Measurements from ENCODE around the gene TAF4.

TAF4 gene

GRCh38 chr20:62028384-62028783 is 37.3 kb downstream of the TAF4 start:
- ChIA-PET POLR2A (no interaction called here), CTCF (interaction anchor here (0.9 to 4.8 kb wide), 4 partner anchors 11 to 128 kb away, joined by 3 to 35 read pairs (median 4); no protein-coding TSS in a partner anchor)
- no peak for DNase-seq (ENCODE audit: low read depth, low spot score)
- H3K4me3 ChIP-seq (ENCODE audit: low read depth, low read length): no peak overlapping the region
- no peak for TF ChIP-seq CTCF (IDR thresholded peaks at IDR 0.05; ENCODE audit: insufficient read depth, low read length, missing control alignments)

GRCh38 chr20:62027698-62028321 is 37.9 kb downstream of the TAF4 start:
- no peak for DNase-seq (ENCODE audit: low read depth, low spot score)
- ChIA-PET CTCF (interaction anchor here (1.1 to 4.8 kb wide), 7 partner anchors 11 to 129 kb away, joined by 3 to 35 read pairs (median 5); no protein-coding TSS in a partner anchor), POLR2A (no interaction called here)
- no peak for TF ChIP-seq CTCF (IDR thresholded peaks at IDR 0.05; ENCODE audit: insufficient read depth, low read length, missing control alignments)
- H3K4me3 ChIP-seq (ENCODE audit: low read depth, low read length): no peak overlapping the region

- CTCF ChIA-PET: interaction anchor here (1.0 to 4.8 kb wide), 10 partner anchors 8 to 114 kb away, joined by 3 to 35 read pairs (median 7); no protein-coding TSS in a partner anchor
- TF ChIP-seq CTCF (IDR thresholded peaks at IDR 0.05; ENCODE audit: insufficient read depth, low read length, missing control alignments): no peak
- H3K4me3 ChIP-seq (ENCODE audit: low read depth, low read length): no peak overlapping the region
- no peak for DNase-seq (ENCODE audit: low read depth, low spot score)
- POLR2A ChIA-PET: interaction anchor here (1.5 kb wide), 1 partner anchor 94 kb away, joined by 4 read pairs; no protein-coding TSS in a partner anchor
Observed at GRCh38 chr20:62027116-62027515, 38.6 kb downstream of the TAF4 start.

- POLR2A ChIA-PET: interaction anchor here (1.3 to 1.5 kb wide), 2 partner anchors 40 to 95 kb away, joined by 4 read pairs; partner anchors contain the start of gene TAF4
Observed at GRCh38 chr20:62026564-62026856, 39.2 kb downstream of the TAF4 start.

GRCh38 chr20:62025832-62026563 is 39.7 kb downstream of the TAF4 start:
- peak; percentile 26 for DNase-seq (ENCODE audit: low read depth, low spot score)
- TF ChIP-seq CTCF (IDR thresholded peaks at IDR 0.05; ENCODE audit: insufficient read depth, low read length, missing control alignments): peak; percentile 78
- H3K4me3 ChIP-seq (ENCODE audit: low read depth, low read length): no peak overlapping the region
- CTCF ChIA-PET: interaction anchor here (0.9 to 4.8 kb wide), 20 partner anchors 9 to 272 kb away, joined by 3 to 35 read pairs (median 6); partner anchors contain the start of gene TAF4
- POLR2A ChIA-PET: interaction anchor here (1.3 to 1.5 kb wide), 2 partner anchors 40 to 95 kb away, joined by 4 read pairs; partner anchors contain the start of gene TAF4

More at GRCh38 chr20:62026564-62026856, 39.2 kb downstream of the TAF4 start:
- no peak overlapping the region for H3K4me3 ChIP-seq (ENCODE audit: low read depth, low read length)
- no peak for DNase-seq (ENCODE audit: low read depth, low spot score)
- no peak for TF ChIP-seq CTCF (IDR thresholded peaks at IDR 0.05; ENCODE audit: insufficient read depth, low read length, missing control alignments)
- CTCF ChIA-PET: interaction anchor here (0.9 to 4.8 kb wide), 19 partner anchors 9 to 271 kb away, joined by 3 to 35 read pairs (median 6); partner anchors contain the start of gene TAF4

GRCh38 chr20:62025394-62025793 is 40.3 kb downstream of the TAF4 start:
- DNase-seq (ENCODE audit: low read depth, low spot score): no peak
- ChIA-PET CTCF (interaction anchor here (0.7 to 4.8 kb wide), 19 partner anchors 10 to 272 kb away, joined by 3 to 35 read pairs (median 6); partner anchors contain the start of gene TAF4), POLR2A (interaction anchor here (1.3 to 1.5 kb wide), 2 partner anchors 41 to 96 kb away, joined by 4 read pairs; partner anchors contain the start of gene TAF4)
- no peak for TF ChIP-seq CTCF (IDR thresholded peaks at IDR 0.05; ENCODE audit: insufficient read depth, low read length, missing control alignments)
- H3K4me3 ChIP-seq (ENCODE audit: low read depth, low read length): no peak overlapping the region
